ENCODE results near the gene BMAL1. TPM values are rescaled to one million over a fixed set of nuclear protein-coding genes. Genes with fewer than 3 reads are reported as not detected.
A peak's percentile ranks its signal among the peaks of the same experiment; 100 is the strongest.

BMAL1 gene
- total RNA-seq, 1 donor from 2014 or later: 14.8 TPM

DNA sequence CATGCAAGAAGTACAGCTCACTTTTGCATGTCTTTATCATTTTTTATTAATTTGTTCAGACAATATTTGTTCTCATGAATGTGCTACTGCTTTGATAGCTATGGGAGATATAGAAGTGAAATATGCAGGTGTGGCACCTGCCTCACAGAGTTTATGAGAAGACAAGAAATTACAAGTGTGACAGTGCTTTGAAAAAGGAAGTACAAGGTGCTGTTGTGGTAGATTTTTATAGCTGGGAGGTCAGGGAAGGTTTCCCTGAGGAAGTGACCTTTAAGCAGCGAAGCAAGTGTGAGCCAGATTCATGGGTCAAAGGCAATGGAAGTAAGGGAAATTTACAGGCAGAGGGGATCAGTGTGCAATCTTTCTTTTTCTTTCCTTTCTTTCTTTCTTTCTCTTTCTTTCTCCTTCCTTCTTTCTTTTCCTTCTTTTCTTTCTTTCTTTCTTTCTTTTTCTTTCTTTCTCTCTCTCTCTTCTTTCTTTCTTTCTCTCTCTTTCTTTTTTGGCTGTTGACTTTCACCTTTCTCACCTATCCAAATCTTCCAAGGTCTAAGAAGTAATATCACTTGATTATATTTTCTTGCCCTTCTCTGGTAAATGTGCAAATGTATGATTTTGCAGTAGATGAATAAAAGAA lies 6.4 kb upstream of the BMAL1 start:
- Mint-ChIP-seq H3K9me3 (ENCODE audit: low read depth) (no peaks in the 10 kb centered on the region), H3K4me1 (ENCODE audit: low read depth) (peaks cover 30% of the 10 kb centered on the region), H3K27ac (ENCODE audit: unreplicated experiment) (no peak overlapping the region), H3K36me3 (ENCODE audit: low read depth) (no peaks in the 10 kb centered on the region), H3K4me3 (ENCODE audit: unreplicated experiment) (no peak overlapping the region), H3K27me3 (ENCODE audit: low read depth) (peaks cover 13% of the 10 kb centered on the region)
- DNase-seq (ENCODE audit: low spot score): no peak
- TF ChIP-seq, protein P1, sequence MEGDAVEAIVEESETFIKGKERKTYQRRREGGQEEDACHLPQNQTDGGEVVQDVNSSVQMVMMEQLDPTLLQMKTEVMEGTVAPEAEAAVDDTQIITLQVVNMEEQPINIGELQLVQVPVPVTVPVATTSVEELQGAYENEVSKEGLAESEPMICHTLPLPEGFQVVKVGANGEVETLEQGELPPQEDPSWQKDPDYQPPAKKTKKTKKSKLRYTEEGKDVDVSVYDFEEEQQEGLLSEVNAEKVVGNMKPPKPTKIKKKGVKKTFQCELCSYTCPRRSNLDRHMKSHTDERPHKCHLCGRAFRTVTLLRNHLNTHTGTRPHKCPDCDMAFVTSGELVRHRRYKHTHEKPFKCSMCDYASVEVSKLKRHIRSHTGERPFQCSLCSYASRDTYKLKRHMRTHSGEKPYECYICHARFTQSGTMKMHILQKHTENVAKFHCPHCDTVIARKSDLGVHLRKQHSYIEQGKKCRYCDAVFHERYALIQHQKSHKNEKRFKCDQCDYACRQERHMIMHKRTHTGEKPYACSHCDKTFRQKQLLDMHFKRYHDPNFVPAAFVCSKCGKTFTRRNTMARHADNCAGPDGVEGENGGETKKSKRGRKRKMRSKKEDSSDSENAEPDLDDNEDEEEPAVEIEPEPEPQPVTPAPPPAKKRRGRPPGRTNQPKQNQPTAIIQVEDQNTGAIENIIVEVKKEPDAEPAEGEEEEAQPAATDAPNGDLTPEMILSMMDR (IDR thresholded peaks at IDR 0.05): no peak

DNA sequence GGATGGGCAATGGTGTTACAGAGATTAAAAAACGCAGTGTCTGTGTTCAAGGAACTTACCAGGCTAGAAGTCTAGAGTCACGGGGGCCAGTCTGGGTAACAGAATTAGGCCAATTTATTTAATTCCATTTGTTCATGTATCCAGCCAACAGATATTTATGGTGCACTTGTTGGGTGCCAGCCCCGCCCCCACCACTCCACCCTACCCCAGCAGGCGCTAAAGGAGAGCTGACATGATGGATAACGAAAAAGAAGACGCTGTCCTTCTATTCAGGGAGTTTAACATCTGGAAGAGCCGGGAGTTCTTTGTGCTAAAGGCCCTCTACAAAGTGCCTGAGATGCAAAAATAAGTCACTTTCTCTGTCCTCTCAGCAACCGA lies 1.1 kb upstream of the BMAL1 start:
- TF ChIP-seq, protein P1 (IDR thresholded peaks at IDR 0.05): no peak
- Mint-ChIP-seq H3K27ac (ENCODE audit: unreplicated experiment) (peak overlapping the region; percentile 94), H3K4me3 (ENCODE audit: unreplicated experiment) (peak overlapping the region; percentile 93), H3K36me3 (ENCODE audit: low read depth) (no peaks in the 10 kb centered on the region), H3K27me3 (ENCODE audit: low read depth) (peaks cover 16% of the 10 kb centered on the region), H3K9me3 (ENCODE audit: low read depth) (no peaks in the 10 kb centered on the region), H3K4me1 (ENCODE audit: low read depth) (peaks cover 35% of the 10 kb centered on the region)
- DNase-seq (ENCODE audit: low spot score): no peak

DNA sequence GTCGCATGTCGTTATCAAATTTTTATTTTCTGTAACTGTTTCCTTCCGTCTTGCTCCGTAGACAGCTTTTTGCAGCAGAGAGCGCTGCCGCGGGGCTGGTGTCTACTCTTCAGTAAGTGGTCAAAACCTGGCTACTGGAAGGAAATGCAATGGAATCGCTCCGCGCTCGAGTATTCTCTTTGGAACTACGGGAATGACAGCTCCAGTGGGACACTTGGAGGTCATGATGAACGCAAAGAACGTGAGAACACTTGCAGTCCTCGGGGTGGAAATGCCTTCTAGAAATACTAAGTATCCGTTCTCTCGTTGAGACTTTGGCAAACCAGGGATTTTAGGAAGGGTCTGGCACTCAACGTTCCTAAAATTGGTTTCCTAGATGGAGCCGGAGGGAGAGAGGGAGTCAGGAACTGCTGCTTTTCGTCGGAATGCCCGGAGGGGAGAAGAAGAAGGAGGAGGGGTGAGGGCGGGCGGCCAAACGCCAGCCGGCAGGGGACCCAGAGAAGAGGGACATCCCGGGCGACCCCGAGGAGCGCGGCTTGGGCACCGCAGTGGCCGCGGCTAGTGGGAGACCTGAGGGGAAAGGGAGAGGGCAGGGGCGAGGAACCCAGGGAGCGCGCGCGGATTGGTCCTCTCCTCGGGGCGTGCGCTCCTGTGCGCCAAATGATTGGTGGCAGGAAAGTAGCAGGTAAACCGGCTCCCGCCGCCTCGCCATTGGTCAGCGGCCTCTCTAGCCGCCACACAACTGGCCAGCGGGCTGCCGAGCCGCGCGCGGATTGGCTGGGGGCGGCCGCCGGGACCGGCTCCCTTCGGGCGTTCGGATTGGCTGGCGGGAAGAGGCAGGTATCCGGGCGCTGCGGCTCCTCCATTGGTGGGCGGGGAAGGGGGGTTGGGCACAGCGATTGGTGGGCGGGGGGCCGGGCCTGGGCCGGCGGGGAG lies 490 bp upstream of the BMAL1 start:
- H3K27me3 Mint-ChIP-seq (ENCODE audit: low read depth): peaks cover 16% of the 10 kb centered on the region
- peak; percentile 99 for DNase-seq (ENCODE audit: low spot score)

DNA sequence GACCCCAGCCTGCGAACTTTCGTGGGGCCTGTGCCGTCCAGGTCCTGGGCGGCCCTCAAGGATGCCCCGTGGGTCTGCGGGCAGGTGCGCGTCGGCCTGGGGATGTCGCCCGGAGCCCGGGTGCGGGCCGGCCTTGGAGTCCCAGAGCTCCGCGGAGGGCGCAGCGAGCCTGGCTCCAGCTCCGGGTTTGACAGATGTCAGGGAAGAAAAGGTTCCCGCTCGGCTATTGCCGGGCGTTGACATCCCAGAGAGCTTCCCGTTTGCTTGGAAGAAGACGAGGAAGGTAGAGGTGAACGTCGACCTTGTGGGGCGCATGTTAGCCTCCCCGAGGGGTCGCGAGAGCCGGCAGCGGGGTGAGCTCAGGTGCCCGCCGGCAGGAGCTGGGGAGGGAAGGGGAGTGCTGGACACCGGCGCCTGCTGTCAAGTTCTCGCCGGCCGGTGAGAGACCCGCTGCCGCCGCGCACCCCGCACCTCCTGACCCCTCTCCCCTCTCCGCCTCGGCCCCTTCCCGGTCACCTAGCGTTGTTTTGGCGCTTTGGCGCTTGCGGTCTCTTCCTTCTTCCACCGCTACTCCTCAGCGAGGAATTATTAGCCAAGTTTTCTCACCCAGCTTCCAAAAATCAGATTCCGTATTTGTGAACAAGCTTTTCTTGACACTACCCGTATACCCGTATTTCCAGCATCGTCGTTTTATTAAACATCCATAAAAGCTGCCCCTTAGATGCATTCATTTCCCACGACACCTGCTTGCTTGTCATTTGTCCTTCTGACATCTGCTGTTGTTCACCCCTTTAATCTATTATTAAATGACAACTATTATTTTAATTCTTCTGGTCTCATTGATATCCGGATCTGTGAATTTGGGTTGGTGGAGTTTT lies 1.3 kb downstream of the BMAL1 start:
- H3K27me3 Mint-ChIP-seq (ENCODE audit: low read depth): peaks cover 11% of the 10 kb centered on the region
- DNase-seq (ENCODE audit: low spot score): peak; percentile 79
- H3K36me3 Mint-ChIP-seq (ENCODE audit: low read depth): no peaks in the 10 kb centered on the region
- no peaks in the 10 kb centered on the region for H3K9me3 Mint-ChIP-seq (ENCODE audit: low read depth)
- TF ChIP-seq, protein P1 (IDR thresholded peaks at IDR 0.05): no peak
- H3K27ac Mint-ChIP-seq (ENCODE audit: unreplicated experiment): no peak overlapping the region
- peaks cover 38% of the 10 kb centered on the region for H3K4me1 Mint-ChIP-seq (ENCODE audit: low read depth)
- H3K4me3 Mint-ChIP-seq (ENCODE audit: unreplicated experiment): peak overlapping the region; percentile 73

More for the DNA sequence above, 490 bp upstream of the BMAL1 start:
- TF ChIP-seq, protein P1 (IDR thresholded peaks at IDR 0.05): peak; percentile 2
- peak overlapping the region; percentile 93 for H3K4me3 Mint-ChIP-seq (ENCODE audit: unreplicated experiment)
- H3K9me3 Mint-ChIP-seq (ENCODE audit: low read depth): no peaks in the 10 kb centered on the region
- H3K36me3 Mint-ChIP-seq (ENCODE audit: low read depth): no peaks in the 10 kb centered on the region
- peaks cover 38% of the 10 kb centered on the region for H3K4me1 Mint-ChIP-seq (ENCODE audit: low read depth)
- H3K27ac Mint-ChIP-seq (ENCODE audit: unreplicated experiment): peak overlapping the region; percentile 94

DNA sequence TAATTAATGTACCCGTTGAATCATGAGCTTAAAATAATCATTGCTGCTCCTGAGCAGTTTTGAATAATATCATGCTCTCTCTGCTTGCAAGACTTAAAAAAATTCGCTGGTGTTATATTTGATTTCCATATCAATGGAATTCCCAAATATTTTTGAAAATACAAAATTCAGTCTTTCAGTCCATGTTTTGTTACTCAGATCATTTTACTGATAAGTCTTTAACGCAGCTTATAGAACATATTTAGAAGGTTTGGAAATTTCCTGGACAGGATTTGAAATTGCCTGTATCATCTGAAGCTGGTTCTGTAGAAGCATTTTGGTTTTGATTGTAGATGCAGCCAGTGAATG lies 1.9 kb downstream of the BMAL1 start:
- H3K27ac Mint-ChIP-seq (ENCODE audit: unreplicated experiment): no peak overlapping the region
- H3K36me3 Mint-ChIP-seq (ENCODE audit: low read depth): no peaks in the 10 kb centered on the region
- peak overlapping the region; percentile 73 for H3K4me3 Mint-ChIP-seq (ENCODE audit: unreplicated experiment)
- TF ChIP-seq, protein P1 (IDR thresholded peaks at IDR 0.05): no peak
- no peaks in the 10 kb centered on the region for H3K9me3 Mint-ChIP-seq (ENCODE audit: low read depth)
- peaks cover 5% of the 10 kb centered on the region for H3K27me3 Mint-ChIP-seq (ENCODE audit: low read depth)
- DNase-seq (ENCODE audit: low spot score): no peak
- H3K4me1 Mint-ChIP-seq (ENCODE audit: low read depth): peaks cover 38% of the 10 kb centered on the region

Data from chondrocyte (in vitro differentiated cells).